Ectodermal cell (in vitro differentiated cells): ENCODE results near the gene MXD1.

Experiments used
- H3K27ac ChIP-seq: 2 replicates; pipeline ENCODE4 v1.7.0; 2013; ENCODE audit warnings: mild to moderate bottlenecking, low read depth, low read length; ENCODE audit not compliant: insufficient read depth, poor library complexity, severe bottlenecking
- H3K27me3 ChIP-seq: 2 replicates; pipeline ENCODE4 v1.7.0; 2013; ENCODE audit warnings: mild to moderate bottlenecking, low read length; ENCODE audit not compliant: insufficient read depth, control insufficient read depth, poor library complexity, severe bottlenecking
- H3K36me3 ChIP-seq: one replicate; pipeline ENCODE4 v1.7.0; 2013; ENCODE audit warnings: low read length; ENCODE audit not compliant: control insufficient read depth, insufficient read depth
- H3K4me1 ChIP-seq: one replicate; pipeline ENCODE4 v1.7.0; 2013; ENCODE audit warnings: low read length; ENCODE audit not compliant: control insufficient read depth, insufficient read depth
- H3K4me3 ChIP-seq: 2 replicates; pipeline ENCODE4 v1.7.0; 2013; ENCODE audit warnings: low read depth, low read length, control low read depth; ENCODE audit not compliant: insufficient read depth
- H3K9me3 ChIP-seq: 2 replicates; pipeline ENCODE4 v1.7.0; 2013; ENCODE audit warnings: mild to moderate bottlenecking, low read length, moderate library complexity; ENCODE audit not compliant: control insufficient read depth
- WGBS, 2 experiments: methylation state at CpG; one replicate each; pipeline ENCODE4 v1.1.7; 2013; ENCODE audit warnings: missing lambda C conversion rate in 2 of 2; 5-methylcytosine and 5-hydroxymethylcytosine counted together

Gene MXD1

GRCh38 chr2:69952336-69953115 lies 37.6 kb downstream of the MXD1 start:
- no peaks in the 10 kb centered on the region for H3K36me3 ChIP-seq
- no peak overlapping the region for H3K4me3 ChIP-seq
- 89 to 93% methylated on average over 6 of the region's 6 CpGs for WGBS, 2 experiments

GRCh38 chr2:69954084-69954483 lies 39.2 kb downstream of the MXD1 start:
- no peak overlapping the region for H3K27ac ChIP-seq
- 89 to 100% methylated on average over 1 of the region's 1 CpG for WGBS, 2 experiments
- no peaks in the 10 kb centered on the region for H3K36me3 ChIP-seq

More at GRCh38 chr2:69952336-69953115, 37.6 kb downstream of the MXD1 start:
- H3K4me1 ChIP-seq = no peaks in the 10 kb centered on the region
- H3K27me3 ChIP-seq = no peaks in the 10 kb centered on the region
- no peak overlapping the region for H3K27ac ChIP-seq
- no peaks in the 10 kb centered on the region for H3K9me3 ChIP-seq

GRCh38 chr2:69955029-69955428 lies 40.1 kb downstream of the MXD1 start:
- Histone ChIP-seq H3K36me3 (no peaks in the 10 kb centered on the region), H3K4me3 (no peak overlapping the region), H3K27ac (no peak overlapping the region), H3K27me3 (no peaks in the 10 kb centered on the region), H3K9me3 (no peaks in the 10 kb centered on the region), H3K4me1 (peaks cover 5% of the 10 kb centered on the region)
- WGBS, 2 experiments = 92 to 93% methylated on average over 11 of the region's 11 CpGs

More at GRCh38 chr2:69954084-69954483, 39.2 kb downstream of the MXD1 start:
- Histone ChIP-seq H3K9me3 (no peaks in the 10 kb centered on the region), H3K4me1 (peaks cover 5% of the 10 kb centered on the region), H3K4me3 (no peak overlapping the region), H3K27me3 (no peaks in the 10 kb centered on the region)

GRCh38 chr2:69956475-69956979 lies 41.6 kb downstream of the MXD1 start:
- WGBS, 2 experiments = 93 to 95% methylated on average over 6 of the region's 6 CpGs
- H3K9me3 ChIP-seq = no peaks in the 10 kb centered on the region
- no peak overlapping the region for H3K27ac ChIP-seq
- H3K27me3 ChIP-seq = no peaks in the 10 kb centered on the region
- H3K4me1 ChIP-seq = peaks cover 5% of the 10 kb centered on the region
- no peak overlapping the region for H3K4me3 ChIP-seq
- no peaks in the 10 kb centered on the region for H3K36me3 ChIP-seq

- peaks cover 5% of the 10 kb centered on the region for H3K4me1 ChIP-seq
- WGBS, 2 experiments = 88 to 90% methylated on average over 8 of the region's 8 CpGs
- no peaks in the 10 kb centered on the region for H3K9me3 ChIP-seq
- no peak overlapping the region for H3K27ac ChIP-seq
- H3K27me3 ChIP-seq = no peaks in the 10 kb centered on the region
- H3K36me3 ChIP-seq = no peaks in the 10 kb centered on the region
- no peak overlapping the region for H3K4me3 ChIP-seq
Measured at GRCh38 chr2:69957965-69958364, 43.1 kb downstream of the MXD1 start.

- no peak overlapping the region for H3K27ac ChIP-seq
- no peaks in the 10 kb centered on the region for H3K27me3 ChIP-seq
- 84 to 87% methylated on average over 6 of the region's 6 CpGs for WGBS, 2 experiments
- no peak overlapping the region for H3K4me3 ChIP-seq
- no peaks in the 10 kb centered on the region for H3K9me3 ChIP-seq
- H3K36me3 ChIP-seq = no peaks in the 10 kb centered on the region
- H3K4me1 ChIP-seq = peaks cover 5% of the 10 kb centered on the region
Measured at GRCh38 chr2:69958480-69958879, 43.6 kb downstream of the MXD1 start.

- Histone ChIP-seq H3K4me3 (no peak overlapping the region), H3K9me3 (no peaks in the 10 kb centered on the region), H3K36me3 (no peaks in the 10 kb centered on the region), H3K27ac (no peak overlapping the region), H3K4me1 (peaks cover 5% of the 10 kb centered on the region), H3K27me3 (no peaks in the 10 kb centered on the region)
- 94% methylated on average over 5 of the region's 5 CpGs for WGBS, 2 experiments
Measured at GRCh38 chr2:69959425-69959824, 44.5 kb downstream of the MXD1 start.

- peaks cover 5% of the 10 kb centered on the region for H3K4me1 ChIP-seq
- no peak overlapping the region for H3K4me3 ChIP-seq
- WGBS, 2 experiments = 93% methylated on average over 6 of the region's 6 CpGs
- H3K9me3 ChIP-seq = no peaks in the 10 kb centered on the region
- no peak overlapping the region for H3K27ac ChIP-seq
- no peaks in the 10 kb centered on the region for H3K36me3 ChIP-seq
- H3K27me3 ChIP-seq = no peaks in the 10 kb centered on the region
Measured at GRCh38 chr2:69960821-69961220, 45.9 kb downstream of the MXD1 start.

GRCh38 chr2:69961496-69961895 lies 46.6 kb downstream of the MXD1 start, which contains the start of gene ASPRV1:
ASPRV1 (minus strand) TSS chr2:69961631; CDS start chr2:69961436, 195 bp downstream.
- Histone ChIP-seq H3K4me1 (peaks cover 5% of the 10 kb centered on the region), H3K27me3 (no peaks in the 10 kb centered on the region), H3K27ac (no peak within 1 kb of the TSS), H3K9me3 (no peaks in the 10 kb centered on the region), H3K4me3 (no peak within 1 kb of the TSS), H3K36me3 (no peaks in the 10 kb centered on the region)
- WGBS, 2 experiments = 84% methylated on average over 14 of the region's 14 CpGs

GRCh38 chr2:69962986-69963730 lies 48.2 kb downstream of the MXD1 start:
- H3K9me3 ChIP-seq = no peaks in the 10 kb centered on the region
- H3K4me1 ChIP-seq = peaks cover 5% of the 10 kb centered on the region
- 95 to 97% methylated on average over 8 of the region's 8 CpGs for WGBS, 2 experiments
- no peaks in the 10 kb centered on the region for H3K36me3 ChIP-seq
- H3K27ac ChIP-seq = no peak overlapping the region
- no peak overlapping the region for H3K4me3 ChIP-seq
- H3K27me3 ChIP-seq = no peaks in the 10 kb centered on the region
